HG03432 (cell line): ENCODE measurements around the gene IGHMBP2.
"Not testable (repeated sequence)": the region's sequence is repeated elsewhere in the genome, so short reads cannot be mapped to it uniquely, and the experiment has no call there.

Experiments used
- ATAC-seq: cut with Tn5 transposase; IDR thresholded peaks from one replicate; pipeline ENCODE4 v1.9.1; 2021; ENCODE audit warnings: mild to moderate bottlenecking, moderate library complexity; ENCODE audit not compliant: unreplicated experiment

IGHMBP2 gene

DNA sequence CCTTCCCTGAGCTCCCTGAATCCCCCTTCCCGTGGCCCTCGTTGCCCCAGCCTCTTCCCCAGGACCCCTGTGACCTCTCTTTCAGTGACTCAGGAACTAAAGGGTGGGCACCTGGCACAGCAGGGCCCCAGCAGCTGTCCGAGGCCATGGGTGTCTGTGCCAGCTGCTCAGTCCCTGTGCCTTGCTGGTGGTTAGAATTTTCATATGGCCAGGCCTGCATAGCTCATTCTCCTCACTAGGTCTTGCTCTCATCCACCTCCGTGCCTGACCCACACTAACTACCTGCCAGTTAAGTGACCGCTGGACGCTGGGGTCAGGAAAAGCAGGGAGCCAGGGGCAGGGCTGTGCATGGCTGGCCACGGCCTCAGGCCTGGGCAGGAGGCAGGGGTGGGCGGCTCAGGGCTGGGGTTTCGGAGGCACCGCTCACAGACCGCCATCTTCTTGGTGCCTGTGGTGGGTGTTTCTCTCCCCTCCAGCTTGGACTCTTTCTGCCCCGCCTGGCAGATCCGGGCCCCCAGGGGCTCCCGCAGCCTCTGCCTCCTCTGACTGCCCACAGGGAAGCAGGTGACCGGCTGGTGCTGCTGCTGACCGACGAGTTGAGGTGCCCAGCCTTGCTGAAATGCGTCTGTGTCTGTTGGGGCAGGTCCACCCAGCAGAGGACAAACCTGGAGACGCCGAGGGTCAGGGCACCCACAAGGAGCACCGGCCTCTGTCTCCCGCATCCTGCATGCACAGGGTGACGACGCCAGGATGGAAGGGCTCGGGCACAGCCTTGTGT, 56.8 kb downstream of the IGHMBP2 start:
- no peak for ATAC-seq

DNA sequence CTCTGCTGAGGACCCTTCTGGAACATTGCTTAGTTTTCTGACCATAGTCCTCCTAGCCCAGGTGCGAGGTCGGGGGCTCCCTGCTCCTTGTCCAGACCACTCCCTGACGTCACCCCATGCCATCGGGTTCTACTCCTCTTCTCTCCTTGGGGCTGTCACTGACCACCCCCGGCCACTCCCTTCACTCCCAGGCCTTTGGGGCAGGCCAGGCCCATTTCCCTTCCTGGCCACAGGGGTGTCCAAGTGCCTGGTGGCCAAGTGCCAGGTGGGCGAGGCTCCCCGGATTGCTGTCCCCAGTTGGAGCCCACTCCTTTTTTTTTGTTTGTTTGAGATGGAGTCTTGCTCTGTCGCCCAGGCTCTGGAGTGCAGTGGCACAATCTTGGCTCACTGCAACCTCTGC, 57.6 kb downstream of the IGHMBP2 start:
- no peak for ATAC-seq

DNA sequence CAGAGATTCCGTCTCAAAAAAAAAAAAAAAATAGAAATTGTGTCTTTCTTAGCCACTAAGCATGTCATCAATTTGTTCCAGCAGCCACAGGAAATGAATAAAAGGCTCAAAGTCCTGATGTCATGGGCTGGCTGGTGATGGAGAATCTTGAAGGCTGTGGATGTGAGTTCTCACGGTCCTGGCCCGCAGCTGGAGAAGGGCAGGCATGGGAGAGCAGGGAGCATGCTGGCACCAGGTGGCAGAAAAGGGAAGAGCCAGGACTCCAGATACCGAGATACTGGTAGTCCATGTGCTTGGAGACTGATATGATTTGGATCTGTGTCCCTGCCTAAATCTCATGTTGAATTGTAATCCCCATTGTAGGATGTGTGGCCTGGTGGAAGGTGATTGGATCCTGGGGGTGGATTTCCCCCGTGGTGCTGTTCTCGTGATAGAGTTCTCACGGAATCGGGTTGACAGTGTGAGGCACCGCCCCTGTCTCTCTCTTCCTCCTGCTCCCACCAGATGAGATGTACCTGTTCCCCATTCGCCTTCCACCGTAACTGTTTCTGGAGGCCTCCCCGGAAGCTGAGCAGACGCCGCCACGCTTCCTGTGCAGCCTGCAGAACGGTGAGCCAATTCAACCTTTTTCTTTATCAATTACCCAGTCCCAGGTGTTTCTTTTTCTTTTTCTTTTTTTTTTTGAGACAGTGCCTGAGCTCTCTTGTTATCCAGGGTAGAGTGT, 59.0 kb downstream of the IGHMBP2 start:
- ATAC-seq, result no peak

DNA sequence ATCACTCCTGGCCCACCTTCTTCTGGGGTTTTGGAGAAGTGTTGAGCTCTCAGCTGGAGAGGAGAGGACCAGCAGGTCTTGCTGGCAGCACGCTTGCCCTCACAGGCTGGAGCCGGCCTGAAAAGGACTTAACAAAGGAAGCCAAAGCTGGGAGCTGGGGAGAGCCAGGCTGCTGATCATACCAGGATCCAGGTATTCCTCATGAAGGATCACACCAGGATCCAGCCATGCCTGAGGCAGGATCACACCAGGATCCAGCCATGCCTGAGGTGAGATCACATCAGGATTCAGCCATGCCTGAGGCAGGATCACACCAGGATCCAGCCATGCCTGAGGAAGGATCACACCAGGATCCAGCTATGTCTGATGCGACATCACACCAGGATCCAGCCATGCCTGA, 60.1 kb downstream of the IGHMBP2 start:
- ATAC-seq, result no peak

DNA sequence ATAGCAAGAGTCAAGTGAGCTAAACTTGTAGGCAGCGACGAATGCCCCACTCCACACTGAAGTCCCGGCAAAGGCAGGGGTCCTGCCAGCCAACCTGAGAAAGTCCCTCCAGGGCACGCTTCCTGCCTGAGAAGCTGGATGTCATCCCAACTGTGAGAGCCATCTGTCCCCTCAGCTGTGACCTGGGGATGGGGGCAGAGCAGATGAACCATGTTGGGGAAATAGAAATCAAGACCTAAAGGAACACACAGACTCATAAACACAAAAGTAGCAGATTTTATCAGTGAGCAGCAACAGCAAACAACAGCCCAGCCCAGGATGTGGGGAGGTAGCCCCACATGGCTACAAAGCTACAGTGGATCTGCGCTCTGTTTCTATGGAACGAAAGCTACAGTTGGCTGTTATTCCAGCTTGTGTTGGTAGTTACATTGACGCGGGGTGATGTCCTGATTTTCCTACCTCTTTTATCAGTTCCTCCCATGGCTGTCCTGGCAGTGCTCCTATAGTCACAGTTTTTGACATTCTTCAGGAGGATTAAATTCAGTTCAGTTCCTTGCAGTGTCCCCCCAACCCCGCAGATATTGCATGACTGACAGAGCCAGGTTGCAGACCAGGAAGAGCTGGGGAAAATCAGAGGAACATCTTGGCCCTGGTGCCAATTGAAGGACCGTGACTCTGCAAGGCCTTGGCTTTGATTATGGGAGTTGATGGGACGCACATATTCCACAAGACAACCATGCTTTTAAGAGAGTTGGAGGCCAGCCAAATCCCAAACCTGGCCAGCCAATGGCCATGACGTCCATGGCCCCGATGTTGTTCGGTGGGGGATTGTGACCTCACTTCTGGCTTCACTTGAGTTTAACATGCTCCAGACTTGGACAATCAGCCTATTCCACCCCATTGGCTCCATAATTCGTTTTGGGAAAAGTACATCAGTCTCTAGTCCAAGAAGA, 62.5 kb downstream of the IGHMBP2 start:
- no peak for ATAC-seq

DNA sequence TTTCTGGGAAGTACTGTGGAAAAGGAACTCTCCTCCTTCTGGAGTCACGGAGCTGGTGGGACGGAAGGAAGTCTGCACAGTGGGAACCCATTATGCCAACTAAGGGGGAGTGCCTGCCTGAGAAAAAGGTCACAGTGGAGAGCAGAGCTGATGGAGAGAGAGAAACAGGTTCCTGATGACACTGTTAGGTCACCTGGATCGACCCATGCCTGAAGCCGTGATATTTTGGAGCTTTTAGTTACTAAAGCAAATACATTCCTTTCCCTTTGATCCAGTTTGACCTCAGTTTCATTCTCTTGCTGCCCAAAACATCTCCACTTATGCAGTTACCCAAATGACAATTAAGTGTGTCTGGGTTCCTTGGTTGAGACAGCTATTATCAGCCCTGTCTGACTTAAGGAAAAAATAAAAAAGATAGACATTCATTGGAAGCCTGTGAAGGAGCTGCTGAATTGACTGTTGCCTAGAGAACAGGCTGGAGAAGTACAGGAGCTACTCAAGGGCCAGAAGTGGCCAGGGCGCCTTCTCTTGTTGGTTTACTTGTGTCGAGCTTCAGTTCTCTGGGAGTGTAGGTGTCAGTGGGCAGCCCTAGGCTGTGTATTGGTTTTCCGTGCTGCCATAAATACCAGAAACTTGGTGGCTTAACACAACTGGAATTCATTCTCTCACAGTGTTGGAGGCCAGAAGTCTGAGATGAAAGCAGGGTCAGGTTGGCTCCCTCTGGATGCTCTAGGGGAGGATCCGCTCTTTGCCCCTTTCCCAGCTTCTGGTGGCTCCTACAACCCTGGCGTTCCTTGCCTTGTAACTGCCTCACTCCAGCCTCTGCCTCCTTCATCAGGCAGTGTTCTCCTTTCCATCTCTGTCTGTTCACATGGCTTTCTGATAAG, 63.4 kb downstream of the IGHMBP2 start:
- no peak for ATAC-seq

DNA sequence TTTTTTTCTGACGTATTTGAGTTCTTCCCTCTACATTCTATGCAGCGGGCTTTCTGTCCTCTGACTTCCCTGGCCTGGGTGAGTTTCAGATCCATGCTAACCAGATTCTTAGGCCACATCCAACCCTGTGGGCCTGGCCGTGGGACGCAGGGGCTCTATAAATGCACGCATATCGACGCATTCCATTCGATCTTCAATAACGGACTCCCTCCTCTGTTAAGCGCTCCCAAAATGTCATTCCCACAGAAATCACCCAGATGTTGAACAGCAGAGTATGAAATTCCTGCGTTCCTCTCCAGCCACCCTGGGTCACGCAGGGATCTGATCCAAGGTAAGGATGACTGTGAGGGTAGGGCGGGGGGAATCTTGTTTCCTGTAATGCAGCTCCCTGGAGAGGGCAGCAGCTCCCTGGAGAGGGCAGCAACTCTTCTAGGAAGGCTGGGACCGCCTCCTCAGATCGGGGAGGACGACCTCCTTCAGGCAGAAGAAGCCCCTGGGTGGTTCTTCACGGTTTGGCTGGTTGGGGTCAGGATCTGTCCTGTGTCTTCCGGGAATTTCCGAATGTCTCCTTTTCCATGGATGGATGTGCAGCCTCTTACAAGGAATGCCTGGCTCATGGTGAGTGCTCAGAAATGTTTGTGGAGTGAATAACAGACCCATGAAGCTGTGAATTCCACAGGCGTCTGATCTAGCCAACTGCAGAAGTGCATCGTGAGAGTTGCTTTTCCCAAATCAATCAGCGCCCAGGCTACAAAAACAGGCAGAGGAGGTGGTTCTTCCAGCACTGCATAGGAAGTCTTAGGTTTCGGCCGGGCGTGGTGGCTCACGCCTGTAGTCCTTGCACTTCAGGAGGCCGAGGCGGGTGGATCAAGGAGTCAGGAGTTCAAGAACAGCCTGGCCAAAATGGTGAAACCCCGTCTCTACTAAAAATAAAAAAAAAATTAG, 64.9 kb downstream of the IGHMBP2 start:
- ATAC-seq, result no peak

DNA sequence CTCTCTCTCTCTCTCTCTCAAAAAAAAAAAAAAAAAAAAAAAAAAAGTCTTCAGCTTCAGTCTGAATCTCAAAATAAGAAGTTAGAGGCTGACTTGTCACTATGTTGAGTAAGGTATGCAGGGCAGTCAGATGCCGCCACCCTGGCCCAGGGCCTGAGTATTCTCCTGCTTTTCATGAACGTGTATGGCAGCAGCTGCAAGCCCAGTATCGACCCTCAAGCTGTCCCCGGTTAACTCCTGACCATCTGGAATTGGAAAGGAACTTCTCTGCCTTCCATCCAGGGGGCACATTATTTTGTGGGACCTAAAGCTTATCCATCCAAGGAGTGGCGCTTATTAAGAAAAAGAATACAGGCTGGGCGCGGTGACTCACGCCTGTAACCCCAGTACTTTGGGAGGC, 65.7 kb downstream of the IGHMBP2 start:
- ATAC-seq, result no peak

DNA sequence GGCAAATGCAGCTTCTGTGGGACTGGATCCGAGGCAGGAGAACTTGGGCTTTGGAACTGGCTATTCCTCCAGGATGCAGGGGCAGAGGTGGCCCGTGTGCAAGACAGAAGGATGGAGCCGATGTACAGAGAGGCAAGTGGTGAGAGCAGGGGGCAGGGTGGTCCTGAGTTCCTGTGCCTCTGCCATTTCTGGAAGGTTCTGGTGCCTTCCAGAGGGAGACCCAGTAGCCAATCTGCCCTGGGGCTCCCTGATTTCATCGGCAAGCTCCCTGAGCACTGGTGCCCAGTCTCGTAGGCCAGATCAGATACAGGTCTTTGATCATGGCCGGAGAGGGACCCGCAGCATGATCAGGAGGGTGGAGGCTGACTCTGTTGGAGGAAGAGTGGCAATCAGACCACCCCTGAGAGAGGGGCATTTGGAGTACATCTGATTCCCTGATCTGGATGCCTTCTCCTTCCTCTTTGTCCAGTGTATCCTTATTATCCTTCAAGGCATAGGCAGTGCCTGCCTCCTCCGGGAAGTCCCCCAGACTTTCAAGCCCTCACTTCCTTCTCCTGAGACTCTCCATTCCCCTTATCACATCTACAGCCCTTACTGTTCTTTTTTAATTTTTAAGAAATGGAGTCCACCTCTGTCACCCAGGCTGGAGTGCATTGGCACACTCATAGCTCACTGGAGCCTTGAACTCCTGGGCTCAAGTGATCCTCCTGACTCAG, 67.4 kb downstream of the IGHMBP2 start:
- ATAC-seq, result no peak

DNA sequence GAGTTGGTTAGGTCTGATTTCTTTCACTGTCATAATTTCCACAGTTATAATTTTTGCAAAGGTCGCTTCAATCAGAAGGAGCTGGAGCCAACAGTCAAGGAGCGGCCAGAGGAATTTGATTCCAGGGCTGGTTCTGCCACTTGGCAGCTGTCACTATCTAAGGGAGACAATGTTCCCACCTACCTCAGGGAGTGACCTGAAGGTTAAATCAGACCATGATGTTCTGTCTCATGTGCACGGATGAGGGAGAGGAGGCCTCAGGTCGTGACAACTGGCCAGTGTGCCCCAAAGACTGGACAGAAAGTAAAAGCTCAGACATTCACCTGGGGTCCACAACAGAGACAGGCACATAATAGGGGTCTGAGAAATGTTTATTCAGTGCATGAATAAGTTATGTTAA, 69.5 kb downstream of the IGHMBP2 start:
- ATAC-seq, result no peak

DNA sequence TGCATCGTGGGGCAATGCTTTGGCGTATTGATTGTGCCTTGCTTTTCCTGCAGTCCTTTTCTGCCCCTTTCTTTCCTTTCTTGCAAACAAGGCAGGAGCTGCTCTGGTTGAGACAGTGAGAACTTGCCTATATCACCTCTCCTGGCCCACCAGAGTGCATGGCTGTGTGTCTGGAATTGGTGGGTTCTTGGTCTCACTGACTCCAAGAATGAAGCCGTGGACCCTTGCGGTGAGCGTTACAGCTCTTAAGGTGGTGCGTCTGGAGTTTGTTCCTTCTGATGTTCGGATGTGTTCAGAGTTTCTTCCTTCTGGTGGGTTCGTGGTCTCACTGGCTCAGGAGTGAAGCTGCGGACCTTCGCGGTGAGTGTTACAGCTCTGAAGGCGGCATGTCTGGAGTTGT, 70.0 kb downstream of the IGHMBP2 start:
- not testable (repeated sequence) for ATAC-seq

DNA sequence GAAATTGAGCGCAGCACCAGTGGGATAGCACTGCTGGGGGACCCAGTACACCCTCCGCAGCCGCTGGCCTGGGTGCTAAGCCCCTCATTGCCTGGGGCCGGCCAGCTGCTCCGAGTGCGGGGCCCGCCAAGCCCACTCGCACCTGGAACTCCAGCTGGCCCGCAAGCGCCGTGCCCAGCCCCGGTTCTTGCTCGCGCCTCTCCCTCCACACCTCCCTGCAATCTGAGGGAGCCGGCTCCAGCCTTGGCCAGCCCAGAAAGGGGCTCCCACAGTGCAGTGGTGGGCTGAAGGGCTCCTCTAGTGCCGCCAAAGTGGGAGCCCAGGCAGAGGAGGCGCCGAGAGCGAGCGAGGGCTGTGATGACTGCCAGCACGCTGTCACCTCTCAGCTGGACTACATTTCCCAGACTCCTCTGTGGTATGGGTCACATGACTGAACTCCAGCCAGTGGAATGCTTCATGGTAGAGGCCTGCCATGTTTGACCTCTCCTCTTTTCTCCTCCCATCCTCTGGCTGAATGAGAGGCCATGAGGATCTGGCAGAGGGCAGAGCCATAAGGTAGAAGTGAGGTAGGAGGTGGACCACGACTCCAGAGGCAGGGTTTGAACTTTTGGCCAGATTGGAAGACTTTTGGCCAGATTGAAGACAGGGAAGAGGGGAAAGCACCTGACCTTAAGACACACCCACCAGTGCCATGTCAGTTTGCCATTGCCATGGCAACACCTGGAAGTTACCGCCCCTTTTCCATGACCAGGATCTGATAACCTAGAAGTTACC, 70.9 kb downstream of the IGHMBP2 start:
- no peak for ATAC-seq

DNA sequence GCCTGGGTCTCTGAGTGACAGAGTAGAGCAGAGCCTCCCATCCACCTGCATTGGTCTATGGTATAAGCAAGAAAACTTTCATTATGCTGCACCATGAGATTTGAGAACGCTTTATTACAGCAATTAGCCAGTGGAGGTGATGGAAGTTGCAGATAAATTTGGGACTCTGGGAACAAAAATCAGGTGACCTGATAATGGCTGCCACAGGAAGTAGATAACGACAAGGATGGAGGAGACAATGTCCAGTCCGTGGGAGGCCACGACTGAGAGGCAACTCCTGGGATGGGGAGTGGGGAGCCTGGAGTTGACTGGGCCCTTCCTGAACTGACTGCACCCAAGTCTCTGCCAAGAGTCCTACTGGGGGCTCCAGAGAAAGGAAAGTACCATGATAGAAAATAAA, 72.4 kb downstream of the IGHMBP2 start:
- ATAC-seq, result no peak

DNA sequence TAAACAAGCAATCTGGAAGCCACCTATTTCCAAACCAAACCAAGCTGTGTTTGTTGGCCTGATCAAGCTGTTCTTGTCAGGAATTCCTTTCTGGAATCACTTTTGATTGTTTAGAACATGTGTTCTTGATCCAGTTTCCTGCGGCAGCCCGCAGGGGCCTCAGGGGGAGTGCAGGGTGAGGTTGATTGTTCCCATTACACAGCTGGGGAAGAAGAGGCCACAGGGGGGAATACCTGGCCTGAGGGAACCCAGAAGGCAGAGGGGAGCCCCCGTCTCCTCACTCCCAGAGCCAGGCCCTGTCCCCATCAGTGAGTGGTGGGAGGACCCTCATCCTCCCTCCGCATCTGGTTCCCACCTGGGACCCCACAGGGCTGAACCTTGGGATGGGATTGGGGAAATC, 72.9 kb downstream of the IGHMBP2 start:
- ATAC-seq, result no peak

DNA sequence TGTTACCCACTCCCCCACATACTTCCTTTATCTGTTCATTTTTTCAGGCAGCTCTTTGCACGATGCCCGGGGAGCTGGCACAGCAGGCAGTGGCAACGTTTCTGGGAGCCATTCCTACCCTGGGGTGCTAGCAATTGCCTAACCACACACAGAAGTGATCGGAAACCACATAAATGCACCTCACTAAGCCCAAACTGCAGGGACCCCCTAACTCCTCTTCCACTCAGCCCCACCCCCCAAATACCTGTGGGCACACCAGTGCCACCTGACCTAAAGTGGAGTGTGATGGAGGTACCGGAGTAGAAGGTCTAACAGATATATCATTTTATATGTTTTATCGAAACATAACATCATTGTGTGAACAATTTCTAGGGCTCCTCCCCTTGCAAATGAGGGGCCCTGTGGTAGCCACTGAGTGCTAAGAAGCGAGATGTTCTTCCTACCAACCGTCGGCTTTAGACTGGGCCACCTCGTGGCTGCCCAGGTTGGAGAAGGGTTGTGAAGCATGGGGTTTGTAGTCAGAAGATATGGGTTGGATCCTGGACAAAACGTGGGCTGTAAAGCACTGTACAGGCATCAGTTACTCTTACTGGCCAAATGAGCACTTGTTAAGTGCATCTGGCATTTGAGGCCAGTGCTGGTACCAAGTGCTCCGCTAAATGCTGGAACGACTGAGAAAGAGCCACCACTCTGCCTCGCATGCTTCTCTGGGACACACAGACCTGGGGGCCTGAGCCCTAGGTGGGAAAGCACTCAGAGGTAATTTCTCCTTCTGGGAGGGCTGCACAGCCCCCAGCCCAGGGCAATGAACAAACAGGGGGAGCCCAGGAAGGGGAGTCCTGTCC, 74.3 kb downstream of the IGHMBP2 start:
- ATAC-seq, result no peak

DNA sequence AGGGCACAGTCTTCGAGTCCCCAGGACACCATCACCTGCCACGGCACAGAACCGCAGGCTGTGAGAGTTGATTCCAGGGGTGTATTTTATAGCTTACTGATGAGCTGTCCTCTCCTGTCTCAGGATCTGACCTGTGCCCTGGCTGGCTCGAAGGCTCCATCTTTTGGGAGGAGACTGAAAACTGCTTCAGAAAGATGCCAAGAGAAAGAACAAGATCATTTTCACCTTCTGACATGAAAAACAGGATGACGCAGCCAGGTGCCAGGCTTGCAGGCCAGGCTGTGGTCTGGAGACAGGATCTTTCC, 74.9 kb downstream of the IGHMBP2 start:
- ATAC-seq, result no peak

DNA sequence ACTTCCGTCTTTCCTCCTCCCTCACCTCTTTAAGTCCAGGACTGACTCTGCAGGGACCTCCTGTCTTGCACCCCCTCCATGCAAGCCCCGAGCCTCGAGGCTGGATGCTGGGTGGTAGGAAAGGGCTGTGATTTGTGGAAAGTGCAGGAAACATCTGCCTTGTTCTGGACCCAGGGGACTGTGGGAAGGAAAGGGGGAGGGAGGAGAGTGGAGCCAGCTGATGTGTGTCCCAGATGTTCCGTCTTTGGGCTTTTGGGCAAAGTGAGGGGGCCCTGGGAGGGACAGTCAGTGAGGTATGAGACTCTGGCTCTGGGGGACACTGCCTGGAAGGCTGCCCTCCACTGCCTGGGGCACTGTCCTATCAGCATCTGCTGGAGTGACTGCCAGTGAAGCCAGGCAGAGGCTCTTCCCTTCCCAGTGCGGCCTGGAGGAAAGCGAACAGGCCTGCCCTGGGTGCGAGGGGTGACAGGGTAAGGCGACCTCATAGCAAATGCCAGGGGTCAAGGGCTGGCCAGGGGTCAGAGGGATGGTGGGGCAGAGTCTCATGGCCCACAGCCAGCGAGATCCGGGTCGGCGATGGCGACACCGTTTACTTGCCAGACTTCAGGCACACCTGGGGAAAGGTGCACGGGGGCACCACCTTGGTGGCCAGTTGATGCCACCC, 75.4 kb downstream of the IGHMBP2 start:
- no peak for ATAC-seq
